ENCODE measurements around the gene MS4A4E.

DNA sequence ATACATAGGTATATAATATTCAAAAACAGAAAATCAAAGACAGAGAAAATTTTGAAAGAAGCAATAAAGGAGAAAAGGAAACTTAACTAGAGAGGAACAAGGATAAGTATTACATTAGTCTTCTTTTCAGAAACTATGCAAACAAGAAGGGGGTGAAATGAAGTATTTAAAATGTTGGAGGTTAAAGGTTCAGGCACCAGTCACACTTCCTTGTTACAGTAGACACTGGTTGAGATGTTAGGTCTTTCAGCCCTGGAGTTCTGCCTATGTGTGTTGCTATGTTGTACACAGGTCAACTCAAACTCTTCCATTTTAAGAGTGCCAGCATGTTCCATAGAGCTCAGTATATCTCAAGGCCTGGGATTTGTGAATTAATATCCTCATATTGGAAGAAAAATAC, 31.5 kb upstream of the MS4A4E start:
- TF ChIP-seq, protein P1, sequence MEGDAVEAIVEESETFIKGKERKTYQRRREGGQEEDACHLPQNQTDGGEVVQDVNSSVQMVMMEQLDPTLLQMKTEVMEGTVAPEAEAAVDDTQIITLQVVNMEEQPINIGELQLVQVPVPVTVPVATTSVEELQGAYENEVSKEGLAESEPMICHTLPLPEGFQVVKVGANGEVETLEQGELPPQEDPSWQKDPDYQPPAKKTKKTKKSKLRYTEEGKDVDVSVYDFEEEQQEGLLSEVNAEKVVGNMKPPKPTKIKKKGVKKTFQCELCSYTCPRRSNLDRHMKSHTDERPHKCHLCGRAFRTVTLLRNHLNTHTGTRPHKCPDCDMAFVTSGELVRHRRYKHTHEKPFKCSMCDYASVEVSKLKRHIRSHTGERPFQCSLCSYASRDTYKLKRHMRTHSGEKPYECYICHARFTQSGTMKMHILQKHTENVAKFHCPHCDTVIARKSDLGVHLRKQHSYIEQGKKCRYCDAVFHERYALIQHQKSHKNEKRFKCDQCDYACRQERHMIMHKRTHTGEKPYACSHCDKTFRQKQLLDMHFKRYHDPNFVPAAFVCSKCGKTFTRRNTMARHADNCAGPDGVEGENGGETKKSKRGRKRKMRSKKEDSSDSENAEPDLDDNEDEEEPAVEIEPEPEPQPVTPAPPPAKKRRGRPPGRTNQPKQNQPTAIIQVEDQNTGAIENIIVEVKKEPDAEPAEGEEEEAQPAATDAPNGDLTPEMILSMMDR (IDR thresholded peaks at IDR 0.05; ENCODE audit: low read depth, low read length): no peak
- TF ChIP-seq, protein P2, sequence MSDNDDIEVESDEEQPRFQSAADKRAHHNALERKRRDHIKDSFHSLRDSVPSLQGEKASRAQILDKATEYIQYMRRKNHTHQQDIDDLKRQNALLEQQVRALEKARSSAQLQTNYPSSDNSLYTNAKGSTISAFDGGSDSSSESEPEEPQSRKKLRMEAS (IDR thresholded peaks at IDR 0.05; ENCODE audit: low read depth, low read length): no peak
- TF ChIP-seq POLR2A (IDR thresholded peaks at IDR 0.05; ENCODE audit: extremely low read depth, insufficient read length): no peak
